T-helper 1 cell treated with Interleukin-12 subunit alpha and Interleukin-12 subunit beta and Interleukin-4 antibody, amounts not matched to agents 30 μg/mL and 1 μg/mL, for 36 hours (primary cell): ENCODE data around the gene KRT6B.
"Not testable (repeated sequence)": the region's sequence is repeated elsewhere in the genome, so short reads cannot be mapped to it uniquely, and the experiment has no call there.

Source experiments
- H3K27ac Mint-ChIP-seq: one replicate; pipeline ENCODE4 v1.8.0; 2021; ENCODE audit warnings: mild to moderate bottlenecking, mixed read lengths
- H3K27me3 Mint-ChIP-seq: one replicate; pipeline ENCODE4 v1.8.0; 2021; ENCODE audit warnings: low read depth, mixed read lengths
- H3K36me3 Mint-ChIP-seq: one replicate; pipeline ENCODE4 v1.8.0; 2021; ENCODE audit warnings: low read depth, mixed read lengths
- H3K4me1 Mint-ChIP-seq: one replicate; pipeline ENCODE4 v1.8.0; 2021; ENCODE audit warnings: low read depth, mixed read lengths
- H3K4me3 Mint-ChIP-seq: one replicate; pipeline ENCODE4 v1.8.0; 2021; ENCODE audit warnings: mild to moderate bottlenecking, moderate library complexity, mixed read lengths
- H3K9me3 Mint-ChIP-seq: one replicate; pipeline ENCODE4 v1.8.0; 2021; ENCODE audit warnings: mixed read lengths

The KRT6B gene

GRCh38 chr12:52418576-52419110 is 33.3 kb downstream of the KRT6B start:
- Mint-ChIP-seq H3K27ac (no peak overlapping the region), H3K9me3 (no peaks in the 10 kb centered on the region), H3K4me1 (no peaks in the 10 kb centered on the region), H3K36me3 (no peaks in the 10 kb centered on the region), H3K4me3 (no peak overlapping the region), H3K27me3 (no peaks in the 10 kb centered on the region)

DNA sequence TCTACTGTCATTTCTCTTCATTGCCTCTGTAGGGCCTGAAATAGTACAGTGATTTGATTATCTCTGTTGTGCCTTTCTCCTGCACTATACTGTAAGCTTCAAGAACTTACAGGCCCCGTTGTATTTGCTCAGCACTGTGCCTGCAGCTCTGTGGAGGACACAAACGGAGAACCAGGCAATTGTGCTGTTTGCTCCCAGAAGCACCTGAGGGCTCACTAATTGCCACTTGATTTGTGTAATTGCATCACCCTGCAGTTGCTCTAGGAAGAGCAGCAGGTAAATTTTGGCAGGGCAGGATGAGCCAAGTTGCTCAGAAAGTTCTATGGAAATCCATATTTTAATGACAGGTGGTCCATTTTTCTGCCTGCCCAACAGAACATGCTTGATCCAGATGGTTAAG is 34.2 kb downstream of the KRT6B start:
- H3K27ac Mint-ChIP-seq = no peak overlapping the region
- H3K27me3 Mint-ChIP-seq = no peaks in the 10 kb centered on the region
- no peaks in the 10 kb centered on the region for H3K4me1 Mint-ChIP-seq
- H3K9me3 Mint-ChIP-seq = no peaks in the 10 kb centered on the region
- no peaks in the 10 kb centered on the region for H3K36me3 Mint-ChIP-seq
- H3K4me3 Mint-ChIP-seq = no peak overlapping the region

DNA sequence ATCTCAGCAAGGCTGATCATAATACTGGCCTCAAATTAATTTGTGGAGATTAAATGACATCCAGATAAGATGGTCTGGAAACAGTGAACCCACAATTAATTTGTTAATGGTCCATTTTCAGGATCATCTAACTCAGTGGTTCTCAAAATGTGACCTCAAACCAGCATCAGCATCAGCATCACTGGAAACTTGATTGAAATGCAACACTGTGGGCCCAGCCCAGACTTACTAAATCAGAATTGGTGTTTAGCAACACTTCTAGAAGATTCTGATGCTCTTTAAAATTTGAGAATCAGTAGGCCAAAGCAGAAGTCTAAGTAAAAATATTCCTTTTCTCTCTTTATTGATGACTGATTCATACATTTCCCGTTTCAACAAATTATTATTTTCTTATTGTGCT is 35.2 kb downstream of the KRT6B start:
- Mint-ChIP-seq H3K4me3 (no peak overlapping the region), H3K9me3 (no peaks in the 10 kb centered on the region), H3K36me3 (no peaks in the 10 kb centered on the region), H3K4me1 (no peaks in the 10 kb centered on the region), H3K27me3 (no peaks in the 10 kb centered on the region), H3K27ac (no peak overlapping the region)

GRCh38 chr12:52415870-52416750 is 35.8 kb downstream of the KRT6B start:
- H3K36me3 Mint-ChIP-seq = no peaks in the 10 kb centered on the region
- no peak overlapping the region for H3K4me3 Mint-ChIP-seq
- H3K4me1 Mint-ChIP-seq = no peaks in the 10 kb centered on the region
- no peak overlapping the region for H3K27ac Mint-ChIP-seq
- no peaks in the 10 kb centered on the region for H3K27me3 Mint-ChIP-seq
- H3K9me3 Mint-ChIP-seq = no peaks in the 10 kb centered on the region

DNA sequence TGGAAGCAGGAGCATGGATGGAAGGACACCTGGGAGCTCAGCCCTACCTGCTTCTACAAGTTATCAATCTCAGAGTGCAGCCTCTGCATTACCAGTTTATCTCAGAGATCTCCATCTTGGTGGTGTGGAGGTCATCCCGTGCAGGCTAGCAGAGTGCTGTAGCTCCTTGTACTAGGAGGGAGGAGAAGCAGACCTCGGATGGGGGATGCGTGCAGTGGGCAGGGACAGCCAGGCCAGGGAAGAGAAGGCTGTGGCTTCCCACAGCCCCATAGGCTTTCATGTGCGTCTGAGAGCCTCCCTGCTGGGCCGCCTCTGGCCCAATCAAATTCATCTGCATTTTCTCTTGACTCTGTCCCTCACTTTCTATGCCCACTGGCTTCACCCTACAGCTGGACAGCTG is 37.0 kb downstream of the KRT6B start:
- H3K9me3 Mint-ChIP-seq = no peaks in the 10 kb centered on the region
- H3K4me3 Mint-ChIP-seq = no peak overlapping the region
- H3K27ac Mint-ChIP-seq = no peak overlapping the region

DNA sequence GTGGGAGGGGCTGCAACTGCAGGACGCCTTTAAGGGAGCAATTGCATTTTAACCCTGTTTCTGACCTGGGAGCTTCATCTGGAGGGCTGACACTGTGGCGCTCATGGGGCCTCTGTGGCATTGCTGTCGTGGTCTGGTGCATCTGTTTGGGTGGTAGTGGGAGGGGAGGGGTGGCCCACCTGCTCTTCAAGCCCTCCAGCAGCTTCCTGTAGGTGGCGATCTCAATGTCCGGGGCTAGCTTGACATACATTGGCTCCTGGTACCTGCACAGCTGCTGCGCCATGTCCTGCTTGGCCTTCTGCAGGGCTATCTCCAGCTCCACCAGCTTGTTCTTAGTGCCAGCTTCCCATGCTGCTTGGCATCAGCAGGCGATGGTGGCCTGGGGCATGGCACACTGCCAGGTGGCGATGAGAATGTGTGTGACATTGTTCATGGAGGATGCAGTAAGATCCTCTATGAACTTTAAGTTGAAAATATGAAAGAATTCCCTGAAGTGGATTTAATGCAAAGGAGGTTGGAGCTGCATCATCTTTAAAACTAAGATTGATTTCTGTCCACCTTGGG is 38.1 kb downstream of the KRT6B start:
- Mint-ChIP-seq H3K9me3 (no peaks in the 10 kb centered on the region), H3K4me1 (no peaks in the 10 kb centered on the region), H3K27ac (no peak overlapping the region), H3K27me3 (no peaks in the 10 kb centered on the region), H3K36me3 (no peaks in the 10 kb centered on the region), H3K4me3 (no peak overlapping the region)

More for the DNA sequence above, 37.0 kb downstream of the KRT6B start:
- Mint-ChIP-seq H3K4me1 (no peaks in the 10 kb centered on the region), H3K36me3 (no peaks in the 10 kb centered on the region), H3K27me3 (no peaks in the 10 kb centered on the region)

DNA sequence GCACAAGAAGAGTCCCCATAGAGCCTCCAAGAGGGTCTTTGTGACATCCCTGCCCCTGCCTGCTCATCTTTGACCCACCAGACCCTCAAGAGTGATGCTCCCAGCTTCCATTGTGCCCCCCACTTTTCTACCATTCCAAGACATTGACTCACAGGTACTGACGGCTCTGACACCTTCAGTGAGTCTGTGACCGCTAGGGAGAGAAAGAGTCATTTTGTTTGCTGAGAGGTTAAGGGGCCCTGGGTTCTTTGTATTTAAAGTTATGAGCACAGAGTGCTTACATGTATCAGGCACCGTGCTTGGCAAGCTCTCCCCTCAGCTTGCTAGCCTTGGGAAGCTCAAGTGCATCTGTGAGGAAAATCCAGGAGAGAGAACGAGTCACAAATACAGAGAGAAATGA is 38.7 kb downstream of the KRT6B start:
- H3K27ac Mint-ChIP-seq = no peak overlapping the region
- no peaks in the 10 kb centered on the region for H3K36me3 Mint-ChIP-seq
- H3K4me3 Mint-ChIP-seq = no peak overlapping the region
- H3K4me1 Mint-ChIP-seq = no peaks in the 10 kb centered on the region
- no peaks in the 10 kb centered on the region for H3K9me3 Mint-ChIP-seq
- H3K27me3 Mint-ChIP-seq = no peaks in the 10 kb centered on the region

DNA sequence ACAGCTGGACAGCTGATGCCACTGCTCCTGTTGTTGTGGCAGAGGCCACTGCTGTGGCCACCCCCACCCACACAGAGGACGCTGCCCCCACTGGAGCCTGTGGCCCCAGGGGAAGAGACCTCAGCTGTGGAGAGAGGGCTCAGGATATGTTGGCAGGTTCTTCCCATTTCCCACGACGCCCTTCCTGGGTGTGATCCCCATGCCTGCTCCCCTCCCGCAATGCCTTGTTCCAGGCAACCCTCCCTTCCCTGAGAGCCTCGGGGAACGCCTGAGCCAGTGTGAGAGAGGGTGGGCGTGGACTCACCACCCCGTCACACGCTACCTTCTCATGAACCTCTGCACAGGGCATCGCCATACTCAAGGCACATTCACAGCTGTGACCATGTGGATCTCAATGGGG is 40.1 kb downstream of the KRT6B start:
- Mint-ChIP-seq H3K36me3 (no peaks in the 10 kb centered on the region), H3K27me3 (no peaks in the 10 kb centered on the region), H3K4me3 (no peak overlapping the region), H3K4me1 (no peaks in the 10 kb centered on the region), H3K27ac (no peak overlapping the region), H3K9me3 (no peaks in the 10 kb centered on the region)

- H3K36me3 Mint-ChIP-seq, H3K4me3 Mint-ChIP-seq, H3K27me3 Mint-ChIP-seq, H3K27ac Mint-ChIP-seq, H3K4me1 Mint-ChIP-seq, H3K9me3 Mint-ChIP-seq: not testable (repeated sequence)
These were observed 41.2 kb downstream of the KRT6B start for GRCh38 chr12:52410589-52411248.

DNA sequence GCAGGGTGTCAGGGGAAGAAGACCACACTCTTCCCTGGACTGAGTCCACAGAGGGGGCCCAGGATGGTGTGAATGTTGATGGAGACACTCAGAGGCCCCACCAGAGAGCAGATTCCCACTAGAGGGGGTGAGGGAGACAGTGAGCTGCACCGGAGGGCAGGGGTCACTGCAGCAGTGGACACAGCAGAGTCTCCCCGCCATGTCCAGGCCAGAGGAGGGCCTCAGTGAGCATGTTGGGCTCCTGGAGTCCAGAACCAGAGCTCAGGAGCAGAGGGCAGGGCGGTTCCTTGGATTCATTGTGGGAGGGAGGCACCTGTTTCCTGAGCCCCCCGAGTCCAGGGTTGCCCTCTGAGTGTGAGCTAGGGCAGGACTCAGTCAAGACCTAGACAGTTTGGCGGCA is 44.0 kb downstream of the KRT6B start:
- H3K4me3 Mint-ChIP-seq = no peak overlapping the region
- H3K27me3 Mint-ChIP-seq = no peaks in the 10 kb centered on the region
- H3K36me3 Mint-ChIP-seq = no peaks in the 10 kb centered on the region
- no peaks in the 10 kb centered on the region for H3K9me3 Mint-ChIP-seq
- H3K4me1 Mint-ChIP-seq = no peaks in the 10 kb centered on the region
- no peak overlapping the region for H3K27ac Mint-ChIP-seq

DNA sequence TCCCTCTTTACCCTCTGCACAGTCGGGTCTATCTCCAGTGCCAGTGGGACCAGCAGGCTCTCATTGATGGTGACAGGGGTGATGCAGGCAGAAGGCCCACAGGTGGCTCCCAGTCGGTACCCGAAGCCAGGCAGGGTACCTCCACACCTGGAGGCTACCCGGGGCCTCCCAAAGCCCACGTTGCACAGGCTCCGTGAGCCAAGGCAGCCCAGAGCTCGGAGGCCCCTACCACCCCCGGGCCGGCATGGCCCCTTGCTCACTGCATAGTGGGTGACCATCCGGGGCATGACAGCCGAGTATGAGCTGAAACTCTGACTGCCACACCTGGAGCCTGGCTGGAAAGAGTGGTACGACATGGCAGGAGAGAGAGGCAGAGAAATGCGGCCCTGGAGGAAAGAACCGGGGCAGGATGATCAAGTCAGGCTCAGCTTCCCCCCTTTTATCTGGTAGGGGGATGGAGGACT is 46.0 kb downstream of the KRT6B start, which contains the start of gene KRT82:
Gene KRT82, minus strand, starts transcription at position 414 of the 464 bp plus-strand sequence. Its CDS starts 58 bp downstream, at position 356.
- H3K9me3 Mint-ChIP-seq = no peaks in the 10 kb centered on the region
- H3K27me3 Mint-ChIP-seq = no peaks in the 10 kb centered on the region
- no peaks in the 10 kb centered on the region for H3K4me1 Mint-ChIP-seq

DNA sequence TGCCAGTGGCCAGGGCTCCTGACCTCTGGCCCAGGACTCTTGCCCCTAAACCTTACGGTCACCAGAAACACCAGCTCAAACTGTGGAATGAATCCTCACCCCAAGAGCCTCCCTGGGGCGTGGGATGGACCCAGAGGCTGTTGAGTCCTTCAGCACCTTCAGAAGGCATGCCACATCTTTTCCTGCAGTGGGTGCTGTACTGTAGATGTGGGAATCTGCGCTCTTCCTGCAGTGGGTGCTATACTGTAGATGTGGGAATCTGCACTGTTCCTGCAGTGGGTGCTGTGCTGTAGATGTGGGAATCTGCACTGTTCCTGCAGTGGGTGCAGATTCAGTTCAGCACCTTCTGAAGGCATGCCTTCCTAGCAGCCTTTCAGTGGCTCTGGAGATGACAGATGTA is 47.0 kb downstream of the KRT6B start:
- no peaks in the 10 kb centered on the region for H3K9me3 Mint-ChIP-seq
- no peaks in the 10 kb centered on the region for H3K36me3 Mint-ChIP-seq

More for the DNA sequence above, 46.0 kb downstream of the KRT6B start, which contains the start of gene KRT82:
- no peak within 1 kb of the TSS for H3K27ac Mint-ChIP-seq
- no peak within 1 kb of the TSS for H3K4me3 Mint-ChIP-seq
- H3K36me3 Mint-ChIP-seq = no peaks in the 10 kb centered on the region

GRCh38 chr12:52403561-52403960 is 48.4 kb downstream of the KRT6B start:
- Mint-ChIP-seq H3K27ac (no peak overlapping the region), H3K27me3 (peaks cover 4% of the 10 kb centered on the region), H3K36me3 (no peaks in the 10 kb centered on the region), H3K9me3 (no peaks in the 10 kb centered on the region), H3K4me3 (no peak overlapping the region), H3K4me1 (no peaks in the 10 kb centered on the region)

More for the DNA sequence above, 47.0 kb downstream of the KRT6B start:
- Mint-ChIP-seq H3K27ac (no peak overlapping the region), H3K27me3 (no peaks in the 10 kb centered on the region), H3K4me1 (no peaks in the 10 kb centered on the region), H3K4me3 (no peak overlapping the region)

DNA sequence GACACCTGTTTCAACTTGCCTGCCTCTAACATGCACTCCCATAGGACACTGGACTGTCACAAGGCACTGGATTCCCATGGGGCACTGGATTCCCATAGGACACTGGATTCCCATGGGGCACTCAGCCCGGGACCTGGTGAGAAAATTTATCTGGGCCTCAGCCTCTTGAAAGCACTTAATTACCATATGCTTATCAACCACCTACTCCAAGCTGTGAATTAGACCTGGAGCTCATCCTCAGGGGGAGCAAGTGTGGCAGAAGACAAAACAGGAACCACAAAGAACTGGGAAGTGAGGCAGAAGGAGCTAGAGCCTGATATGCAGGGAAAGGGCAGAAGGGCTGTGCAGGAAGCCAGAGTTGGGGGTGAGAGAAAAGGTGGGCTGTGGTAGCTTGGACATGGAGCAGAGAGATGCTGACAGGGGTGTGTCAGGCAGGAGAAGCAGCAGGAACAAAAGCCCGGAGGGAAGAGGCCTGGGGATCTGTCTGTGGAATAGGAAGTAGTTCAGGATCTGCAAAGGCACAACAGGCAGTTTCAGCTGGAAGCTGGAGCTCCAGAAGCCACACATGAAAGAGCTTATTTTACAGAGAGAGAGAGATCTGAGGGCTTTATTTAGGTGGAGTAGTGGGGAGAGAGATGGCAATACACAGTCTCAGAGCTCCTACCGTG is 48.9 kb downstream of the KRT6B start:
- peaks cover 4% of the 10 kb centered on the region for H3K27me3 Mint-ChIP-seq
- no peak overlapping the region for H3K27ac Mint-ChIP-seq
- no peaks in the 10 kb centered on the region for H3K36me3 Mint-ChIP-seq
- no peaks in the 10 kb centered on the region for H3K4me1 Mint-ChIP-seq
- H3K4me3 Mint-ChIP-seq = no peak overlapping the region
- H3K9me3 Mint-ChIP-seq = no peaks in the 10 kb centered on the region
